ENCODE data around the gene TBL1X. TPM values are rescaled to one million over a fixed set of nuclear protein-coding genes. Genes with fewer than 3 reads are reported as not detected.

The TBL1X gene
- total RNA-seq, 1 experiment from 2014 or later = 17.6 TPM

GRCh38 chrX:9785944-9786797, 321.3 kb downstream of the TBL1X start, which contains the start of gene SHROOM2:
SHROOM2 (plus strand) TSS chrX:9786429; CDS start chrX:9786546, 117 bp downstream.
- H3K4me2 ChIP-seq = no peak within 1 kb of the TSS
- no peaks in the 10 kb centered on the region for H3F3A ChIP-seq (ENCODE audit: insufficient read depth, low read depth)
- no TSS peak for BruUV-seq (replicated peaks)
- H3K4me1 ChIP-seq (replicated peaks; ENCODE audit: insufficient read depth) = no peaks in the 10 kb centered on the region; the same call in 1 of the 2 replicates
- 0 out of 2 replicates have a peak, but pooled peaks cover 3% of the 10 kb centered on the region for H3K27me3 ChIP-seq (ENCODE audit: insufficient read depth, low read depth)
- no peaks in the 10 kb centered on the region for H3K9me2 ChIP-seq (ENCODE audit: insufficient read depth)
- H2AFZ ChIP-seq = no peak within 1 kb of the TSS
- no peak for DNase-seq
- intact Hi-C loops (cut with micrococcal nuclease; ENCODE audit: unreplicated experiment) = no loop called here
- no peak within 1 kb of the TSS for H3K4me3 ChIP-seq
- ChIA-PET CTCF (no interaction called here), POLR2A (ENCODE audit: unreplicated experiment) (no interaction called here)
- no peaks in the 10 kb centered on the region for H3K9me3 ChIP-seq (ENCODE audit: insufficient read depth, low read depth)
- no peak within 1 kb of the TSS for H3K27ac ChIP-seq
- H3K36me3 ChIP-seq (ENCODE audit: low read depth) = no peaks in the 10 kb centered on the region
- H4K20me1 ChIP-seq (ENCODE audit: insufficient read depth) = no peaks in the 10 kb centered on the region
- no peak for TF ChIP-seq EZH2 (IDR thresholded peaks at IDR 0.05; ENCODE audit: low read depth)
- TF ChIP-seq CTCF (conservative IDR thresholded peaks at IDR 0.05) = no peak
- H3K79me2 ChIP-seq (ENCODE audit: low read depth) = no peaks in the 10 kb centered on the region

GRCh38 chrX:9786798-9787635, 322.2 kb downstream of the TBL1X start:
- H3K9me2 ChIP-seq (ENCODE audit: insufficient read depth) = no peaks in the 10 kb centered on the region
- intact Hi-C loops (cut with micrococcal nuclease; ENCODE audit: unreplicated experiment) = no loop called here
- H3K36me3 ChIP-seq (ENCODE audit: low read depth) = no peaks in the 10 kb centered on the region
- no peaks in the 10 kb centered on the region for H3F3A ChIP-seq (ENCODE audit: insufficient read depth, low read depth)
- no peak overlapping the region for H3K27ac ChIP-seq
- H3K4me3 ChIP-seq = no peak overlapping the region
- TF ChIP-seq CTCF (conservative IDR thresholded peaks at IDR 0.05) (no peak), EZH2 (IDR thresholded peaks at IDR 0.05; ENCODE audit: low read depth) (no peak)
- ChIA-PET POLR2A (ENCODE audit: unreplicated experiment) (no interaction called here), CTCF (no interaction called here)
- H3K79me2 ChIP-seq (ENCODE audit: low read depth) = no peaks in the 10 kb centered on the region
- H4K20me1 ChIP-seq (ENCODE audit: insufficient read depth) = no peaks in the 10 kb centered on the region
- no peaks in the 10 kb centered on the region for H3K9me3 ChIP-seq (ENCODE audit: insufficient read depth, low read depth)
- H3K4me2 ChIP-seq = no peak overlapping the region
- no TSS peak for BruUV-seq (replicated peaks)
- DNase-seq = no peak
- no peak overlapping the region for H2AFZ ChIP-seq
- H3K4me1 ChIP-seq (replicated peaks; ENCODE audit: insufficient read depth) = no peaks in the 10 kb centered on the region; the same call in 1 of the 2 replicates
- 0 out of 2 replicates have a peak, but pooled peaks cover 3% of the 10 kb centered on the region for H3K27me3 ChIP-seq (ENCODE audit: insufficient read depth, low read depth)

- H2AFZ ChIP-seq = no peak overlapping the region
- H3K4me1 ChIP-seq (replicated peaks; ENCODE audit: insufficient read depth) = no peaks in the 10 kb centered on the region; the same call in 1 of the 2 replicates
- no peaks in the 10 kb centered on the region for H3F3A ChIP-seq (ENCODE audit: insufficient read depth, low read depth)
- intact Hi-C loops (cut with micrococcal nuclease; ENCODE audit: unreplicated experiment) = no loop called here
- CTCF ChIA-PET = no interaction called here
- no peak overlapping the region for H3K27ac ChIP-seq
- H3K27me3 ChIP-seq (ENCODE audit: insufficient read depth, low read depth) = peaks cover 12% of the 10 kb centered on the region; the same call in 1 of the 2 replicates
- no peak overlapping the region for H3K4me2 ChIP-seq
- no peaks in the 10 kb centered on the region for H4K20me1 ChIP-seq (ENCODE audit: insufficient read depth)
- no peaks in the 10 kb centered on the region for H3K9me2 ChIP-seq (ENCODE audit: insufficient read depth)
- no peaks in the 10 kb centered on the region for H3K79me2 ChIP-seq (ENCODE audit: low read depth)
- no TSS peak for BruUV-seq (replicated peaks)
- H3K4me3 ChIP-seq = no peak overlapping the region
- H3K9me3 ChIP-seq (ENCODE audit: insufficient read depth, low read depth) = no peaks in the 10 kb centered on the region
- POLR2A ChIA-PET (ENCODE audit: unreplicated experiment) = no interaction called here
- no peaks in the 10 kb centered on the region for H3K36me3 ChIP-seq (ENCODE audit: low read depth)
- peak in 1 of 2 experiments; percentile 40 for DNase-seq
- TF ChIP-seq EZH2 (IDR thresholded peaks at IDR 0.05; ENCODE audit: low read depth) (no peak), CTCF (conservative IDR thresholded peaks at IDR 0.05) (no peak)
Observed at GRCh38 chrX:9788911-9789310, 324.1 kb downstream of the TBL1X start.

All from PC-9 (cell line).